Activated B cell treated with CpG ODN at 0.5 μM for 24 hours (primary cell): Measurements from ENCODE around the gene PRDM16. TPM values are rescaled to one million over a fixed set of nuclear protein-coding genes. Genes with fewer than 3 reads are reported as not detected.

Experiments
- ATAC-seq: fragments of 200-7000 bp; cut with Tn5 transposase; one replicate; pipeline ENCODE4 v1.10.0; 2021; ENCODE audit warnings: low read depth, mild to moderate bottlenecking, moderate library complexity
- CTCF ChIA-PET: fragments of 350-600 bp; sonication (Branson Sonifier 250); formaldehyde crosslinking; loops from one replicate; lab custom pipeline; 2021; ENCODE audit warnings: antibody characterized with exemption; lab: Charles Lee
- POLR2A ChIA-PET: fragments of 350-600 bp; sonication (Branson Sonifier 250); formaldehyde crosslinking; loops from one replicate; lab custom pipeline; 2021; ENCODE audit warnings: antibody characterized with exemption; lab: Charles Lee
- DNase-seq: peaks from one replicate; pipeline ENCODE4 v3.0.0; 2022
- H3K27ac Mint-ChIP-seq: one replicate; pipeline ENCODE4 v1.8.0; 2020; ENCODE audit warnings: mixed read lengths
- H3K27me3 Mint-ChIP-seq: one replicate; pipeline ENCODE4 v1.8.0; 2021; ENCODE audit warnings: mixed read lengths
- H3K36me3 Mint-ChIP-seq: one replicate; pipeline ENCODE4 v1.8.0; 2021; ENCODE audit warnings: low read depth, mixed read lengths
- H3K4me1 Mint-ChIP-seq: one replicate; pipeline ENCODE4 v1.8.0; 2021; ENCODE audit warnings: mixed read lengths
- H3K4me3 Mint-ChIP-seq: one replicate; pipeline ENCODE4 v1.8.0; 2020; ENCODE audit warnings: mild to moderate bottlenecking, mixed read lengths
- H3K9me3 Mint-ChIP-seq: one replicate; pipeline ENCODE4 v1.8.0; 2020; ENCODE audit warnings: mixed read lengths
- CTCF ChIP-seq: fragments of 200-600 bp; IDR thresholded peaks from one replicate; pipeline ENCODE4 v1.8.0; 2022; ENCODE audit warnings: antibody characterized with exemption, mild to moderate bottlenecking
- intact Hi-C: fragments of 100-400 bp; cut with micrococcal nuclease; formaldehyde crosslinking; loops from one replicate; pipeline ENCODE4 v1.15.1; 2024
- total RNA-seq: library from RNA; stranded (reverse); gene quantifications from 2 replicates; pipeline ENCODE4 v1.2.3, GENCODE V29; 2022

Gene PRDM16
- total RNA-seq, 1 donor from 2014 or later: not detected

- Mint-ChIP-seq H3K9me3 (no peaks in the 10 kb centered on the region), H3K4me1 (no peaks in the 10 kb centered on the region), H3K27me3 (no peaks in the 10 kb centered on the region), H3K36me3 (no peaks in the 10 kb centered on the region), H3K4me3 (no peak overlapping the region), H3K27ac (no peak overlapping the region)
- TF ChIP-seq CTCF: no peak
- DNase-seq (no peak), ATAC-seq (no peak)
- POLR2A ChIA-PET: no interaction called here
- CTCF ChIA-PET: no interaction called here
- intact Hi-C loops: no loop called here
Observed at GRCh38 chr1:3267550-3268270, 198.7 kb downstream of the PRDM16 start.

DNA sequence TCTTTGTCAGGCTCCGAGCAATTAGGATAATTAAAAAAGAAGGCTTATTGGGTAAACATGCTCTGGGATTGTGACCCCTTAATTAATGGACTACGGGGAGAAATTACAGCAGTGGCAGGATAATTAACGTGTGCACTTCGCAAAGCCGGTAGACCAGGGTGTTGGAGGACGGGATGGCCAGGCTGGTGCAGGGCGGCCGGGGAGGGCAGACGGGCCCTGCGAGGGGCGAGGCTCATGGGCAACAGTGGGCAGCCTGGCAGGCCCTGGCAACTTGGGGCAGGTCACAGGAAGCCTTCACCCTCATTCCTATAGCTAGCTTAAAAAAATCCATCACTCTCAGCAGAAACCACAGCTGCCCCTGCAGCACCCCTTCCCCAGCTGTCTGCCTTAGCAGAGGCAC is 199.3 kb downstream of the PRDM16 start:
- CTCF ChIA-PET: no interaction called here
- Mint-ChIP-seq H3K36me3 (no peaks in the 10 kb centered on the region), H3K4me3 (no peak overlapping the region), H3K27me3 (no peaks in the 10 kb centered on the region), H3K27ac (no peak overlapping the region), H3K9me3 (no peaks in the 10 kb centered on the region), H3K4me1 (no peaks in the 10 kb centered on the region)
- DNase-seq (no peak), ATAC-seq (no peak)
- POLR2A ChIA-PET: no interaction called here
- TF ChIP-seq CTCF: no peak
- intact Hi-C loops: no loop called here

DNA sequence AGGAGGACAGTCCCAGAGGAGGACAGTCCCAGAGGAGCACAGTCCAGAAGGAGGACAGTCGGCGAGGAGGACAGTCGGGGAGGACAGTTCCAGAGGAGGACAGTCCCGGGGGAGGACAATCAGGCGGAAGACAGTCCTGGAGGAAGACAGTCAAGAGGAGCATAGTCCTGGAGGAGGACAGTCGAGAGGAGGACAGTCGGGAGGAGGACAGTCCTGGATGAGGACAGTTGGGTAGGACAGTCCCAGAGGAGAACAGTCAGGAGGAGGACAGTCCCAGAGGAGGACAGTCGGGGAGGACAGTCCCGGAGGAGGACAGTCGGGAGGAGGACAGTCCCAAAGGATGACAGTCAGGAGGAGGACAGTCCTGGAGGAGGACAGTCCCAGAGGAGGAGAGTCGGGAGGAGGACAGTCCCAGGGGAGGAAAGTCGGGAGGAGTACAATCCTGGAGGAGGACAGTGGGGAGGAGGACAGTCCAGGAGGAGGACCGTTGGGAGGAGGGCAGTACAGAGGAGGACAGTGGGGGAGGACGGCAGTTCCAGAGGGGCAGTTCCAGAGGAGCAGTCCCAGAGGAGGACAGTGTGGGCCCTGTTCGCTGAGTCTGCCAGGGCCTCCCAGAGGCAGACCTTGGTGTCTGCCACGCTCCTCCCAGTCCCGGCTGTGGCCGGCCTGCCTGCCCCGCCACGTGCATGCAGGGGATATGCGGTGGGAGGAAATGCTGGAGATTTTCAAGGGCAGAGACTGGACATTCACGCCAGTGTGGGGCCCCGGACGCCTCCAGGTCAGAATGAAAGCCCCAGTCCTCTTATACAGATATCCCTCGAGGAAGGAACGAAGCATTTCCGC is 201.6 kb downstream of the PRDM16 start:
- POLR2A ChIA-PET: no interaction called here
- DNase-seq: no peak
- CTCF ChIA-PET: no interaction called here
- intact Hi-C loops: no loop called here
- ATAC-seq: no peak
- no peak for TF ChIP-seq CTCF
- Mint-ChIP-seq H3K4me1 (no peaks in the 10 kb centered on the region), H3K27ac (no peak overlapping the region), H3K4me3 (no peak overlapping the region), H3K9me3 (no peaks in the 10 kb centered on the region), H3K36me3 (no peaks in the 10 kb centered on the region), H3K27me3 (no peaks in the 10 kb centered on the region)

- ChIA-PET CTCF (no interaction called here), POLR2A (no interaction called here)
- Mint-ChIP-seq H3K27me3 (no peaks in the 10 kb centered on the region), H3K36me3 (no peaks in the 10 kb centered on the region), H3K9me3 (no peaks in the 10 kb centered on the region), H3K27ac (no peak overlapping the region), H3K4me1 (no peaks in the 10 kb centered on the region), H3K4me3 (no peak overlapping the region)
- intact Hi-C loops: no loop called here
- ATAC-seq (no peak), DNase-seq (no peak)
- TF ChIP-seq CTCF: no peak
Observed at GRCh38 chr1:3271866-3272265, 202.9 kb downstream of the PRDM16 start.

DNA sequence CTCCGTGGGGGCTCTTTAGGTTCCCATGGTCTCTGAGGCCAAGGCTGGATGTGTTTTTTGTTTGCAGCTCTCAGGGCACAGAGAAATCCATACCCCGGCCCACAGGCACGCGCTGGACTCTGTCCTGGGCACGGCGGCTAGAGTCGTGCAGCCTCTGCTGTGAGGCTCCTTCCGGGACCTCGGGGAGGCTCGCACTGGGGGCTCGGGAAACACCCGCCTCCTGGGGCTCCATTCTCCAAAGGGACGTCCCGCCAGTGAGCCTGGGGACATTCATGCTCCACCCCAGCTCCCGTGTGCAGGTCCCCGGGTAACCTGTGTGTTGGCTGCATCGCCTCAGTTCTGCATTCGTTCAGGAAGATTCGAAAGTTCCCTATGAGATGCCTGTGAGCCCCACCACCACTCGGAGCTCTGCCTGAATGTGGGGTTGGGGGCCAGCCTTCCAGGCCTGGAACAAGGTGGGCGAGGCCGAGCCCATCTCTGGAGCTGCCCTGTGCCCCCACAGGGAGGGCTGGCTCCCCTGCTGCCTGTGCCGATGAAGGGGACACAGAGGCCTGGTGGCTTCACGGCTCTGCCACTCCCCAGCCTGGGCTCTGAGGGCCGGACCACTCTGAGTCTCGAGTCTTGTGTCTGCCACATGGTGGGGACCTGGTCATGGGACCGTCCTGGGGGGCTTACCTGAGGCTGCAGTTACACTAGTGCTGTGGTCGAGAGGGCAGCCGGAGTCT is 203.5 kb downstream of the PRDM16 start:
- intact Hi-C loops: no loop called here

More for the DNA sequence above, 203.5 kb downstream of the PRDM16 start:
- Mint-ChIP-seq H3K4me3 (no peak overlapping the region), H3K9me3 (no peaks in the 10 kb centered on the region), H3K27me3 (no peaks in the 10 kb centered on the region), H3K27ac (no peak overlapping the region), H3K36me3 (no peaks in the 10 kb centered on the region), H3K4me1 (no peaks in the 10 kb centered on the region)
- ATAC-seq (no peak), DNase-seq (no peak)
- ChIA-PET CTCF (no interaction called here), POLR2A (no interaction called here)
- no peak for TF ChIP-seq CTCF
